22Rv1 (cell line): ENCODE data around the gene CDK5RAP1.

ENCODE experiments used
- CTCF ChIP-seq: fragments of 450-650 bp; IDR thresholded peaks from 2 replicates; pipeline ENCODE4 v1.5.1; 2017; ENCODE audit warnings: mild to moderate bottlenecking
- ZFX ChIP-seq: fragments of 450-650 bp; IDR thresholded peaks from 2 replicates; pipeline ENCODE4 v1.6.1; 2017; ENCODE audit warnings: antibody characterized with exemption, borderline replicate concordance

GRCh38 chr20:33343521-33343920 lies 57.8 kb downstream of the CDK5RAP1 start:
- no peak for TF ChIP-seq CTCF
- no peak for TF ChIP-seq ZFX
